Loucy (cell line): Measurements from ENCODE around the gene GUCD1.
A peak's percentile ranks its signal among the peaks of the same experiment; 100 is the strongest.

ENCODE experiments used
- H2AFZ ChIP-seq: fragments of 200-600 bp; sonication (generic); 2 replicates; pipeline ENCODE4 v1.6.0; 2016; ENCODE audit warnings: antibody characterized with exemption, mild to moderate bottlenecking, low read length, moderate library complexity
- H3F3A ChIP-seq: fragments of 200-600 bp; 2 replicates; pipeline ENCODE4 v1.6.0; 2016; ENCODE audit warnings: antibody characterized with exemption, low read depth, mild to moderate bottlenecking
- H3K27me3 ChIP-seq: fragments of 200-600 bp; sonication (generic); 2 replicates; pipeline ENCODE4 v1.6.1; 2014; ENCODE audit warnings: low read length, mild to moderate bottlenecking; ENCODE audit not compliant: insufficient read depth, poor library complexity, severe bottlenecking
- H3K36me3 ChIP-seq: fragments of 200-600 bp; sonication (generic); 2 replicates; pipeline ENCODE4 v1.6.1; 2016; ENCODE audit warnings: low read length; ENCODE audit not compliant: insufficient read depth
- H3K4me1 ChIP-seq: fragments of 200-600 bp; sonication (generic); 2 replicates; pipeline ENCODE4 v1.5.1; 2014; ENCODE audit warnings: low read length, mild to moderate bottlenecking; ENCODE audit not compliant: insufficient read depth, poor library complexity, severe bottlenecking
- H3K4me2 ChIP-seq: fragments of 200-600 bp; sonication (generic); 2 replicates; pipeline ENCODE4 v1.6.0; 2014; ENCODE audit warnings: antibody characterized with exemption, low read length, low read depth, mild to moderate bottlenecking; ENCODE audit not compliant: poor library complexity, severe bottlenecking
- H3K4me3 ChIP-seq: fragments of 200-600 bp; sonication (generic); 2 replicates; pipeline ENCODE4 v1.5.1; 2014; ENCODE audit warnings: low read length, mild to moderate bottlenecking, mixed read lengths; ENCODE audit not compliant: poor library complexity, severe bottlenecking
- H3K79me2 ChIP-seq: fragments of 200-600 bp; sonication (generic); 2 replicates; pipeline ENCODE4 v1.6.1; 2014; ENCODE audit warnings: low read length; ENCODE audit not compliant: insufficient read depth
- H3K9ac ChIP-seq: fragments of 200-600 bp; sonication (generic); 2 replicates; pipeline ENCODE4 v1.6.0; 2014; ENCODE audit warnings: mild to moderate bottlenecking, low read depth, low read length, moderate library complexity; ENCODE audit not compliant: poor library complexity, severe bottlenecking
- H3K9me2 ChIP-seq: fragments of 200-600 bp; sonication (generic); replicated peaks from 2 replicates; pipeline ENCODE4 v1.6.1; 2016; ENCODE audit warnings: low read depth, low read length, mixed read lengths
- H3K9me3 ChIP-seq: fragments of 200-600 bp; sonication (generic); 2 replicates; pipeline ENCODE4 v1.6.1; 2014; ENCODE audit warnings: mild to moderate bottlenecking, antibody characterized with exemption, low read length, low read depth; ENCODE audit not compliant: insufficient read depth
- H4K20me1 ChIP-seq: fragments of 200-600 bp; sonication (generic); 2 replicates; pipeline ENCODE4 v1.6.0; 2014; ENCODE audit warnings: antibody characterized with exemption, low read length, mild to moderate bottlenecking; ENCODE audit not compliant: insufficient read depth, poor library complexity, severe bottlenecking
- CTCF ChIP-seq: fragments of 200-600 bp; sonication (generic); conservative IDR thresholded peaks from 2 replicates; pipeline ENCODE4 v1.5.1; 2014; ENCODE audit warnings: mild to moderate bottlenecking, antibody characterized with exemption, low read length
- EZH2phosphoT487 ChIP-seq: fragments of 200-600 bp; IDR thresholded peaks from 2 replicates; pipeline ENCODE4 v1.6.1; 2018; ENCODE audit warnings: antibody characterized with exemption, mild to moderate bottlenecking, moderate library complexity, borderline replicate concordance

GUCD1 gene

GRCh38 chr22:24521791-24522245 lies 33.1 kb downstream of the GUCD1 start:
- no peaks in the 10 kb centered on the region for H3K79me2 ChIP-seq
- no peak overlapping the region for H3K9ac ChIP-seq
- no peaks in the 10 kb centered on the region for H3K9me2 ChIP-seq
- peak overlapping the region; percentile 68 for H3K4me2 ChIP-seq
- peak overlapping the region; percentile 57; the same call in 1 of the 2 replicates for H2AFZ ChIP-seq
- H3K4me3 ChIP-seq, result peak overlapping the region; percentile 47
- no peaks in the 10 kb centered on the region for H3K27me3 ChIP-seq
- no peaks in the 10 kb centered on the region for H4K20me1 ChIP-seq
- peaks cover 41% of the 10 kb centered on the region for H3K4me1 ChIP-seq
- TF ChIP-seq CTCF (peak; percentile 84), EZH2phosphoT487 (no peak)
- H3K9me3 ChIP-seq, result no peaks in the 10 kb centered on the region
- H3K36me3 ChIP-seq, result no peaks in the 10 kb centered on the region
- H3F3A ChIP-seq, result no peaks in the 10 kb centered on the region

- Histone ChIP-seq H3K27me3 (no peaks in the 10 kb centered on the region), H3K36me3 (no peaks in the 10 kb centered on the region), H3K4me1 (peaks cover 37% of the 10 kb centered on the region), H3F3A (no peaks in the 10 kb centered on the region), H3K4me3 (no peak overlapping the region), H3K9me2 (no peaks in the 10 kb centered on the region), H3K9ac (no peak overlapping the region), H2AFZ (no peak overlapping the region), H4K20me1 (no peaks in the 10 kb centered on the region), H3K79me2 (no peaks in the 10 kb centered on the region), H3K9me3 (no peaks in the 10 kb centered on the region), H3K4me2 (peak overlapping the region; percentile 42)
- TF ChIP-seq CTCF (no peak), EZH2phosphoT487 (no peak)
Measured at GRCh38 chr22:24519496-24519895, 35.4 kb downstream of the GUCD1 start.

- Histone ChIP-seq H2AFZ (no peak overlapping the region), H3K9me2 (no peaks in the 10 kb centered on the region), H3K4me1 (peaks cover 37% of the 10 kb centered on the region), H3K9ac (no peak overlapping the region), H3F3A (no peaks in the 10 kb centered on the region), H3K79me2 (no peaks in the 10 kb centered on the region), H3K4me3 (no peak overlapping the region), H3K4me2 (peak overlapping the region; percentile 42), H4K20me1 (no peaks in the 10 kb centered on the region), H3K27me3 (no peaks in the 10 kb centered on the region), H3K36me3 (no peaks in the 10 kb centered on the region), H3K9me3 (no peaks in the 10 kb centered on the region)
- no peak for TF ChIP-seq EZH2phosphoT487
- TF ChIP-seq CTCF, result no peak
Measured at GRCh38 chr22:24518771-24519485, 36.0 kb downstream of the GUCD1 start.
